ENCODE results near the gene TFAP2D.

GRCh38 chr6:50724381-50725124 is 11.2 kb downstream of the TFAP2D start:
- TF ChIP-seq POLR2AphosphoS5 (IDR thresholded peaks at IDR 0.05; ENCODE audit: low read depth): no peak
- TF ChIP-seq CTCF (conservative IDR thresholded peaks at IDR 0.05; ENCODE audit: low read depth in 2 of 2): 0 out of 4 replicates have a peak, but pooled peaks of 1 of the 2 experiments have one; percentile 4
- peak; percentile 75 for TF ChIP-seq EZH2 (IDR thresholded peaks at IDR 0.05; ENCODE audit: low read depth, unreplicated experiment)
- TF ChIP-seq, protein P1, sequence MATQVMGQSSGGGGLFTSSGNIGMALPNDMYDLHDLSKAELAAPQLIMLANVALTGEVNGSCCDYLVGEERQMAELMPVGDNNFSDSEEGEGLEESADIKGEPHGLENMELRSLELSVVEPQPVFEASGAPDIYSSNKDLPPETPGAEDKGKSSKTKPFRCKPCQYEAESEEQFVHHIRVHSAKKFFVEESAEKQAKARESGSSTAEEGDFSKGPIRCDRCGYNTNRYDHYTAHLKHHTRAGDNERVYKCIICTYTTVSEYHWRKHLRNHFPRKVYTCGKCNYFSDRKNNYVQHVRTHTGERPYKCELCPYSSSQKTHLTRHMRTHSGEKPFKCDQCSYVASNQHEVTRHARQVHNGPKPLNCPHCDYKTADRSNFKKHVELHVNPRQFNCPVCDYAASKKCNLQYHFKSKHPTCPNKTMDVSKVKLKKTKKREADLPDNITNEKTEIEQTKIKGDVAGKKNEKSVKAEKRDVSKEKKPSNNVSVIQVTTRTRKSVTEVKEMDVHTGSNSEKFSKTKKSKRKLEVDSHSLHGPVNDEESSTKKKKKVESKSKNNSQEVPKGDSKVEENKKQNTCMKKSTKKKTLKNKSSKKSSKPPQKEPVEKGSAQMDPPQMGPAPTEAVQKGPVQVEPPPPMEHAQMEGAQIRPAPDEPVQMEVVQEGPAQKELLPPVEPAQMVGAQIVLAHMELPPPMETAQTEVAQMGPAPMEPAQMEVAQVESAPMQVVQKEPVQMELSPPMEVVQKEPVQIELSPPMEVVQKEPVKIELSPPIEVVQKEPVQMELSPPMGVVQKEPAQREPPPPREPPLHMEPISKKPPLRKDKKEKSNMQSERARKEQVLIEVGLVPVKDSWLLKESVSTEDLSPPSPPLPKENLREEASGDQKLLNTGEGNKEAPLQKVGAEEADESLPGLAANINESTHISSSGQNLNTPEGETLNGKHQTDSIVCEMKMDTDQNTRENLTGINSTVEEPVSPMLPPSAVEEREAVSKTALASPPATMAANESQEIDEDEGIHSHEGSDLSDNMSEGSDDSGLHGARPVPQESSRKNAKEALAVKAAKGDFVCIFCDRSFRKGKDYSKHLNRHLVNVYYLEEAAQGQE (IDR thresholded peaks at IDR 0.05; ENCODE audit: unreplicated experiment): no peak
- TF ChIP-seq, protein P2, sequence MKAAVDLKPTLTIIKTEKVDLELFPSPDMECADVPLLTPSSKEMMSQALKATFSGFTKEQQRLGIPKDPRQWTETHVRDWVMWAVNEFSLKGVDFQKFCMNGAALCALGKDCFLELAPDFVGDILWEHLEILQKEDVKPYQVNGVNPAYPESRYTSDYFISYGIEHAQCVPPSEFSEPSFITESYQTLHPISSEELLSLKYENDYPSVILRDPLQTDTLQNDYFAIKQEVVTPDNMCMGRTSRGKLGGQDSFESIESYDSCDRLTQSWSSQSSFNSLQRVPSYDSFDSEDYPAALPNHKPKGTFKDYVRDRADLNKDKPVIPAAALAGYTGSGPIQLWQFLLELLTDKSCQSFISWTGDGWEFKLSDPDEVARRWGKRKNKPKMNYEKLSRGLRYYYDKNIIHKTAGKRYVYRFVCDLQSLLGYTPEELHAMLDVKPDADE (IDR thresholded peaks at IDR 0.05): no peak
- no peak for TF ChIP-seq NANOG (IDR thresholded peaks at IDR 0.05; ENCODE audit: borderline replicate concordance)
- TF ChIP-seq STAT1 (IDR thresholded peaks at IDR 0.05; ENCODE audit: unreplicated experiment): no peak
- TF ChIP-seq EZH2phosphoT487 (IDR thresholded peaks at IDR 0.05; ENCODE audit: unreplicated experiment): peak; percentile 31

Measured in GM23338 (cell line).